MG63 (cell line): ENCODE data around the gene CRYBG3. TPM values are rescaled to one million over a fixed set of nuclear protein-coding genes. Genes with fewer than 3 reads are reported as not detected.
"Not testable (repeated sequence)": the region's sequence is repeated elsewhere in the genome, so short reads cannot be mapped to it uniquely, and the experiment has no call there.

Experiments used
- DNase-seq: peaks from one replicate; pipeline ENCODE4 v3.0.0-alpha.2; 2020
- H3K27me3 ChIP-seq: fragments of 250-450 bp; sonication (Bioruptor Pico); 2 replicates; pipeline ENCODE4 v1.5.1; 2020; ENCODE audit warnings: mild to moderate bottlenecking, moderate library complexity
- H3K36me3 ChIP-seq: fragments of 250-450 bp; sonication (Bioruptor Pico); 2 replicates; pipeline ENCODE4 v1.5.1; 2020; ENCODE audit warnings: mild to moderate bottlenecking, moderate library complexity
- H3K4me3 ChIP-seq: fragments of 250-450 bp; sonication (Bioruptor Pico); 2 replicates; pipeline ENCODE4 v1.5.1; 2020; ENCODE audit warnings: mild to moderate bottlenecking, moderate library complexity
- H3K9me3 ChIP-seq: fragments of 250-450 bp; sonication (Bioruptor Pico); 2 replicates; pipeline ENCODE4 v1.5.1; 2020; ENCODE audit warnings: mild to moderate bottlenecking, moderate library complexity
- total RNA-seq: library from RNA; depleted of rRNA; stranded (reverse); fragments of >200 nt; shearing (Covaris generic); gene quantifications from 2 replicates; pipeline ENCODE4 v1.2.3, GENCODE V29; 2014; ENCODE audit warnings: low replicate concordance

CRYBG3 gene
- total RNA-seq, 1 experiment from 2014 or later = 6.5 TPM

- no peaks in the 10 kb centered on the region for H3K27me3 ChIP-seq
- no peaks in the 10 kb centered on the region for H3K9me3 ChIP-seq
- DNase-seq = no peak
- no peaks in the 10 kb centered on the region; the same call in 1 of the 2 replicates for H3K36me3 ChIP-seq
- no peak overlapping the region for H3K4me3 ChIP-seq
Observed at GRCh38 chr3:97872525-97873042, 50.8 kb downstream of the CRYBG3 start.

GRCh38 chr3:97880267-97880666, 58.5 kb downstream of the CRYBG3 start:
- no peaks in the 10 kb centered on the region for H3K27me3 ChIP-seq
- H3K9me3 ChIP-seq = no peaks in the 10 kb centered on the region
- no peak overlapping the region for H3K4me3 ChIP-seq
- H3K36me3 ChIP-seq = no peaks in the 10 kb centered on the region
- DNase-seq = no peak

GRCh38 chr3:97882975-97883598, 61.3 kb downstream of the CRYBG3 start:
- no peak overlapping the region for H3K4me3 ChIP-seq
- no peak for DNase-seq

GRCh38 chr3:97883736-97884135, 61.9 kb downstream of the CRYBG3 start:
- Histone ChIP-seq H3K36me3 (no peaks in the 10 kb centered on the region), H3K4me3 (no peak overlapping the region), H3K9me3 (no peaks in the 10 kb centered on the region), H3K27me3 (no peaks in the 10 kb centered on the region)
- no peak for DNase-seq

More at GRCh38 chr3:97882975-97883598, 61.3 kb downstream of the CRYBG3 start:
- no peaks in the 10 kb centered on the region for H3K36me3 ChIP-seq
- H3K27me3 ChIP-seq = no peaks in the 10 kb centered on the region
- H3K9me3 ChIP-seq = no peaks in the 10 kb centered on the region

GRCh38 chr3:97884586-97885123, 62.8 kb downstream of the CRYBG3 start:
- DNase-seq = no peak
- Histone ChIP-seq H3K4me3 (no peak overlapping the region), H3K9me3 (no peaks in the 10 kb centered on the region), H3K36me3 (no peaks in the 10 kb centered on the region), H3K27me3 (no peaks in the 10 kb centered on the region)

GRCh38 chr3:97885931-97886824, 64.4 kb downstream of the CRYBG3 start:
- Histone ChIP-seq H3K4me3 (no peak overlapping the region), H3K9me3 (no peaks in the 10 kb centered on the region), H3K27me3 (no peaks in the 10 kb centered on the region), H3K36me3 (no peaks in the 10 kb centered on the region)
- DNase-seq = no peak

GRCh38 chr3:97889814-97890213, 68.0 kb downstream of the CRYBG3 start:
- Histone ChIP-seq H3K9me3 (no peaks in the 10 kb centered on the region), H3K36me3 (no peaks in the 10 kb centered on the region)
- no peak for DNase-seq

GRCh38 chr3:97892852-97893251, 71.0 kb downstream of the CRYBG3 start:
- H3K4me3 ChIP-seq = no peak overlapping the region
- H3K9me3 ChIP-seq = no peaks in the 10 kb centered on the region
- H3K36me3 ChIP-seq = no peaks in the 10 kb centered on the region; the same call in 1 of the 2 replicates
- no peak for DNase-seq
- H3K27me3 ChIP-seq = no peaks in the 10 kb centered on the region

More at GRCh38 chr3:97889814-97890213, 68.0 kb downstream of the CRYBG3 start:
- no peaks in the 10 kb centered on the region for H3K27me3 ChIP-seq
- no peak overlapping the region for H3K4me3 ChIP-seq

GRCh38 chr3:97895216-97895615, 73.4 kb downstream of the CRYBG3 start:
- Histone ChIP-seq H3K9me3 (no peaks in the 10 kb centered on the region), H3K27me3 (no peaks in the 10 kb centered on the region), H3K36me3 (no peaks in the 10 kb centered on the region; the same call in 1 of the 2 replicates), H3K4me3 (no peak overlapping the region)
- no peak for DNase-seq

- Histone ChIP-seq H3K4me3 (no peak overlapping the region), H3K9me3 (no peaks in the 10 kb centered on the region), H3K27me3 (no peaks in the 10 kb centered on the region), H3K36me3 (no peaks in the 10 kb centered on the region; the same call in 1 of the 2 replicates)
- DNase-seq = no peak
Observed at GRCh38 chr3:97896129-97896528, 74.3 kb downstream of the CRYBG3 start.

- no peaks in the 10 kb centered on the region for H3K9me3 ChIP-seq
- H3K36me3 ChIP-seq = no peaks in the 10 kb centered on the region; the same call in 1 of the 2 replicates
- no peaks in the 10 kb centered on the region for H3K27me3 ChIP-seq
- DNase-seq = no peak
- H3K4me3 ChIP-seq = no peak overlapping the region
Observed at GRCh38 chr3:97896547-97896946, 74.7 kb downstream of the CRYBG3 start.

- Histone ChIP-seq H3K27me3 (no peaks in the 10 kb centered on the region), H3K36me3 (no peaks in the 10 kb centered on the region; the same call in 1 of the 2 replicates), H3K4me3 (no peak overlapping the region), H3K9me3 (no peaks in the 10 kb centered on the region)
- no peak for DNase-seq
Observed at GRCh38 chr3:97899331-97899730, 77.5 kb downstream of the CRYBG3 start.

GRCh38 chr3:97901313-97902248, 79.8 kb downstream of the CRYBG3 start:
- H3K36me3 ChIP-seq = no peaks in the 10 kb centered on the region; the same call in 1 of the 2 replicates

GRCh38 chr3:97909830-97910229, 88.0 kb downstream of the CRYBG3 start:
- not testable (repeated sequence) for H3K36me3 ChIP-seq, H3K4me3 ChIP-seq, H3K9me3 ChIP-seq, H3K27me3 ChIP-seq, DNase-seq

More at GRCh38 chr3:97901313-97902248, 79.8 kb downstream of the CRYBG3 start:
- DNase-seq = no peak
- no peaks in the 10 kb centered on the region for H3K27me3 ChIP-seq
- no peaks in the 10 kb centered on the region for H3K9me3 ChIP-seq
- no peak overlapping the region for H3K4me3 ChIP-seq

GRCh38 chr3:97910236-97910831, 88.5 kb downstream of the CRYBG3 start:
- H3K9me3 ChIP-seq, H3K27me3 ChIP-seq, H3K4me3 ChIP-seq, DNase-seq, H3K36me3 ChIP-seq: not testable (repeated sequence)

- H3K9me3 ChIP-seq = no peaks in the 10 kb centered on the region
- H3K27me3 ChIP-seq = no peaks in the 10 kb centered on the region
- no peak overlapping the region for H3K4me3 ChIP-seq
- no peaks in the 10 kb centered on the region for H3K36me3 ChIP-seq
- DNase-seq = no peak
Observed at GRCh38 chr3:97910931-97911351, 89.1 kb downstream of the CRYBG3 start.
